ENCODE results near the gene SCGB1A1. TPM values are rescaled to one million over a fixed set of nuclear protein-coding genes. Genes with fewer than 3 reads are reported as not detected.

SCGB1A1 gene
- total and polyA plus RNA-seq, 9 donors = 1.8 to 11.6 TPM; not detected in 7

DNA sequence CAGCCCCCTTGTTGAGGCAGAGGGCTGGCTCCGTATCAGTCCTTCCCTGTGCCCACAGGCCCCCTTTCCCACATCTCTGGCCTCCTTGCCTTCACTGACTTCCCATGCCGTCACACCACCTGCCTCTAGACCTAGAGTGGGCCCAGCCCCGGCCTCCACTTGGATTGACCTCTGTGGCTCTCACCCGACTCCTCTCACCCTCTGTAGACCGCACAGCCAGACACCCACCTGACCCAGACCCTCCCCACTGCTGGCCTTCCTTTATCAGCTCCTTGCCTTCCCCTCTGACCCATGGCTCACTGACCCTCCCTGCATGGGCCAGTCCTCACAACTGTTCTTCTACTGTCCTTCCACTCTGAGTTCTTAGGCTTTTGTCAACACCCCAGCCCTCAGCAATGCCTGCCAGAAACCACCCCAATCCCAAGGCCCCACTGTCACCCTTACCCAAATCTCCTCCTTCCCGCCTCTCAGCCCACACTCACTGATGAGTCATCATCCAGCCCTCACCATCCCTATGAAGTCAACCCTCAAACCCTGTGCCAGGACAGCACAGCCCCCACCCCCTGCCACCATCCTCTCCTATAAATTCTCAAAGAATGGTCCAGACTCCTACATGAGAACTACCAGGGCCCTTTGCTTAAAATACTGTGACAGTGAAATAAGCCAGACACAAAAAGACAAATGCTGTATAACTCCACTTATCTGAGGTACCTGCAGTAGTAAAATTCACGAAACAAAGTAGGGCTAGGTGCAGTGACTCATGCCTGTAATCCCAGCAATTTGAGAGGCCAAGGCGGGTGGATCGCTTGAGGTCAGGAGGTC lies 53.4 kb downstream of the SCGB1A1 start:
- Histone ChIP-seq H3K9me3 (no peaks in the 10 kb centered on the region), H3K4me3 (no peak overlapping the region), H3K27me3 (no peaks in the 10 kb centered on the region), H3K36me3 (no peaks in the 10 kb centered on the region), H3K4me1 (ENCODE audit: insufficient read depth) (peaks cover 7% of the 10 kb centered on the region), H3K27ac (peak overlapping the region in 1 of 2 donors; percentile 5)
- TF ChIP-seq POLR2A (IDR thresholded peaks at IDR 0.05) = no peak
- TF ChIP-seq, protein P1, sequence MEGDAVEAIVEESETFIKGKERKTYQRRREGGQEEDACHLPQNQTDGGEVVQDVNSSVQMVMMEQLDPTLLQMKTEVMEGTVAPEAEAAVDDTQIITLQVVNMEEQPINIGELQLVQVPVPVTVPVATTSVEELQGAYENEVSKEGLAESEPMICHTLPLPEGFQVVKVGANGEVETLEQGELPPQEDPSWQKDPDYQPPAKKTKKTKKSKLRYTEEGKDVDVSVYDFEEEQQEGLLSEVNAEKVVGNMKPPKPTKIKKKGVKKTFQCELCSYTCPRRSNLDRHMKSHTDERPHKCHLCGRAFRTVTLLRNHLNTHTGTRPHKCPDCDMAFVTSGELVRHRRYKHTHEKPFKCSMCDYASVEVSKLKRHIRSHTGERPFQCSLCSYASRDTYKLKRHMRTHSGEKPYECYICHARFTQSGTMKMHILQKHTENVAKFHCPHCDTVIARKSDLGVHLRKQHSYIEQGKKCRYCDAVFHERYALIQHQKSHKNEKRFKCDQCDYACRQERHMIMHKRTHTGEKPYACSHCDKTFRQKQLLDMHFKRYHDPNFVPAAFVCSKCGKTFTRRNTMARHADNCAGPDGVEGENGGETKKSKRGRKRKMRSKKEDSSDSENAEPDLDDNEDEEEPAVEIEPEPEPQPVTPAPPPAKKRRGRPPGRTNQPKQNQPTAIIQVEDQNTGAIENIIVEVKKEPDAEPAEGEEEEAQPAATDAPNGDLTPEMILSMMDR (IDR thresholded peaks at IDR 0.05) = no peak
- no peak for TF ChIP-seq EP300 (IDR thresholded peaks at IDR 0.05)
- DNase-seq = peak; percentile 31 to 52 (median 40)
- intact Hi-C loops (cut with DNase I) = no loop called here
- 61 to 67% (median 61%) methylated on average over 9 of the region's 9 CpGs for WGBS, 3 donors

Other genes starting within 250 kb of the SCGB1A1 start
- gene SCGB1D1, start 228.8 kb upstream of the SCGB1A1 start, total RNA-seq = not detected
- gene SCGB1D1, start 228.8 kb upstream of the SCGB1A1 start, polyA plus RNA-seq = not detected
- 100 to 1,000 TPM in 1 of 7 donors, 10 to 100 TPM in 2, 1 to 10 TPM in 2, not detected in 2; 3.4 to 112 (median 14.4) TPM for gene SCGB2A1, start 210.4 kb upstream of the SCGB1A1 start, total RNA-seq
- gene SCGB2A1, start 210.4 kb upstream of the SCGB1A1 start, polyA plus RNA-seq = under 1 TPM in 1 of 2 donors, not detected in 1; 0.68 TPM
- 10 to 100 TPM in 2 of 7 donors, 1 to 10 TPM in 2, not detected in 3; 2.5 to 69.2 (median 7.5) TPM for gene SCGB1D2, start 176.8 kb upstream of the SCGB1A1 start, total RNA-seq
- gene SCGB1D2, start 176.8 kb upstream of the SCGB1A1 start, polyA plus RNA-seq = under 1 TPM in 1 of 2 donors, not detected in 1; 0.53 TPM
- not detected for gene SCGB2A2, start 148.9 kb upstream of the SCGB1A1 start, total RNA-seq
- gene SCGB2A2, start 148.9 kb upstream of the SCGB1A1 start, polyA plus RNA-seq = not detected
- 10 to 100 TPM in 1 of 7 donors, 1 to 10 TPM in 2, not detected in 4; 1.1 to 25.3 (median 8.5) TPM for gene SCGB1D4, start 120.0 kb upstream of the SCGB1A1 start, total RNA-seq
- gene SCGB1D4, start 120.0 kb upstream of the SCGB1A1 start, polyA plus RNA-seq = not detected
- gene ASRGL1, start 81.6 kb upstream of the SCGB1A1 start, total RNA-seq = 100 to 1,000 TPM in 1 of 7 donors, 10 to 100 TPM in 3, 1 to 10 TPM in 3; 1.6 to 143 (median 12.3) TPM
- gene ASRGL1, start 81.6 kb upstream of the SCGB1A1 start, polyA plus RNA-seq = 1 to 10 TPM; 2.9 to 3.7 TPM
- 100 to 1,000 TPM; 353 to 699 (median 607) TPM for gene AHNAK, start 127.8 kb downstream of the SCGB1A1 start, total RNA-seq
- gene AHNAK, start 127.8 kb downstream of the SCGB1A1 start, polyA plus RNA-seq = 100 to 1,000 TPM; 114 to 376 TPM
- gene EEF1G, start 154.9 kb downstream of the SCGB1A1 start, total RNA-seq = 1,000 to 10,000 TPM; 2,147 to 3,018 (median 2,446) TPM
- gene EEF1G, start 154.9 kb downstream of the SCGB1A1 start, polyA plus RNA-seq = 1,000 to 10,000 TPM; 2,476 to 3,023 TPM
- gene TUT1, start 172.5 kb downstream of the SCGB1A1 start, total RNA-seq = 10 to 100 TPM in 5 of 7 donors, 1 to 10 TPM in 2; 6.9 to 27.3 (median 21.1) TPM
- 10 to 100 TPM in 1 of 2 donors, 1 to 10 TPM in 1; 5.9 to 18.3 TPM for gene TUT1, start 172.5 kb downstream of the SCGB1A1 start, polyA plus RNA-seq
- gene MTA2, start 182.8 kb downstream of the SCGB1A1 start, total RNA-seq = 100 to 1,000 TPM in 3 of 7 donors, 10 to 100 TPM in 4; 41.5 to 130 (median 89.8) TPM
- 10 to 100 TPM; 54.2 to 90.4 TPM for gene MTA2, start 182.8 kb downstream of the SCGB1A1 start, polyA plus RNA-seq
- 100 to 1,000 TPM in 3 of 7 donors, 10 to 100 TPM in 4; 38.1 to 138 (median 96.0) TPM for gene EML3, start 193.7 kb downstream of the SCGB1A1 start, total RNA-seq
- 10 to 100 TPM; 29.9 to 59.1 TPM for gene EML3, start 193.7 kb downstream of the SCGB1A1 start, polyA plus RNA-seq
- 10 to 100 TPM in 4 of 7 donors, 1 to 10 TPM in 3; 9.2 to 22.4 (median 10.8) TPM for gene ROM1, start 194.2 kb downstream of the SCGB1A1 start, total RNA-seq
- 10 to 100 TPM; 10.4 to 15.9 TPM for gene ROM1, start 194.2 kb downstream of the SCGB1A1 start, polyA plus RNA-seq
- 10 to 100 TPM; 16.6 to 56.6 (median 33.9) TPM for gene B3GAT3, start 203.0 kb downstream of the SCGB1A1 start, total RNA-seq
- gene B3GAT3, start 203.0 kb downstream of the SCGB1A1 start, polyA plus RNA-seq = 10 to 100 TPM in 1 of 2 donors, 1 to 10 TPM in 1; 1.3 to 29.2 TPM
- gene GANAB, start 227.6 kb downstream of the SCGB1A1 start, total RNA-seq = 100 to 1,000 TPM in 5 of 7 donors, 10 to 100 TPM in 2; 91.4 to 278 (median 228) TPM
- gene GANAB, start 227.6 kb downstream of the SCGB1A1 start, polyA plus RNA-seq = 100 to 1,000 TPM; 157 to 280 TPM
- 10 to 100 TPM; 16.0 to 26.4 (median 21.8) TPM for gene INTS5, start 234.3 kb downstream of the SCGB1A1 start, total RNA-seq
- 10 to 100 TPM in 1 of 2 donors, 1 to 10 TPM in 1; 4.6 to 12.3 TPM for gene INTS5, start 234.3 kb downstream of the SCGB1A1 start, polyA plus RNA-seq
- gene C11orf98, start 246.2 kb downstream of the SCGB1A1 start, total RNA-seq = 10 to 100 TPM; 24.2 to 62.3 (median 35.1) TPM
- gene C11orf98, start 246.2 kb downstream of the SCGB1A1 start, polyA plus RNA-seq = 10 to 100 TPM; 50.8 to 55.5 TPM
- 10 to 100 TPM; 14.2 to 31.5 (median 21.7) TPM for gene CSKMT, start 246.3 kb downstream of the SCGB1A1 start, total RNA-seq
- 10 to 100 TPM in 1 of 2 donors, 1 to 10 TPM in 1; 3.6 to 16.9 TPM for gene CSKMT, start 246.3 kb downstream of the SCGB1A1 start, polyA plus RNA-seq

Measured in ovary (tissue), 9 donors.